IPS-11a (cell line): ENCODE data around the gene PLEKHA8.

ENCODE experiments used
- H3K4me3 ChIP-seq: one replicate; pipeline ENCODE4 v1.5.1; 2013; ENCODE audit warnings: low read depth, low read length, control low read depth

Gene PLEKHA8

GRCh38 chr7:30062587-30062986 is 34.4 kb downstream of the PLEKHA8 start:
- H3K4me3 ChIP-seq: no peak overlapping the region

- no peak overlapping the region for H3K4me3 ChIP-seq
Measured at GRCh38 chr7:30065746-30066145, 37.5 kb downstream of the PLEKHA8 start.

GRCh38 chr7:30066687-30067086 is 38.5 kb downstream of the PLEKHA8 start:
- no peak overlapping the region for H3K4me3 ChIP-seq

GRCh38 chr7:30068117-30068516 is 39.9 kb downstream of the PLEKHA8 start:
- H3K4me3 ChIP-seq: no peak overlapping the region

- no peak overlapping the region for H3K4me3 ChIP-seq
Measured at GRCh38 chr7:30069096-30069867, 41.1 kb downstream of the PLEKHA8 start.

- no peak overlapping the region for H3K4me3 ChIP-seq
Measured at GRCh38 chr7:30070052-30070451, 41.8 kb downstream of the PLEKHA8 start.

- no peak overlapping the region for H3K4me3 ChIP-seq
Measured at GRCh38 chr7:30072735-30073134, 44.5 kb downstream of the PLEKHA8 start.

GRCh38 chr7:30074422-30075030 is 46.3 kb downstream of the PLEKHA8 start:
- H3K4me3 ChIP-seq: no peak overlapping the region

GRCh38 chr7:30076411-30076810 is 48.2 kb downstream of the PLEKHA8 start:
- no peak overlapping the region for H3K4me3 ChIP-seq

GRCh38 chr7:30078280-30078679 is 50.1 kb downstream of the PLEKHA8 start:
- H3K4me3 ChIP-seq: no peak overlapping the region

- H3K4me3 ChIP-seq: no peak overlapping the region
Measured at GRCh38 chr7:30079880-30080279, 51.7 kb downstream of the PLEKHA8 start.

GRCh38 chr7:30080818-30081217 is 52.6 kb downstream of the PLEKHA8 start:
- H3K4me3 ChIP-seq: no peak overlapping the region

- H3K4me3 ChIP-seq: no peak overlapping the region
Measured at GRCh38 chr7:30082686-30083085, 54.5 kb downstream of the PLEKHA8 start.

GRCh38 chr7:30083334-30083733 is 55.1 kb downstream of the PLEKHA8 start:
- no peak overlapping the region for H3K4me3 ChIP-seq

GRCh38 chr7:30084212-30084611 is 56.0 kb downstream of the PLEKHA8 start:
- H3K4me3 ChIP-seq: no peak overlapping the region

GRCh38 chr7:30086529-30086928 is 58.3 kb downstream of the PLEKHA8 start:
- H3K4me3 ChIP-seq: no peak overlapping the region

GRCh38 chr7:30087371-30087770 is 59.2 kb downstream of the PLEKHA8 start:
- H3K4me3 ChIP-seq: no peak overlapping the region

- no peak overlapping the region for H3K4me3 ChIP-seq
Measured at GRCh38 chr7:30088362-30088761, 60.1 kb downstream of the PLEKHA8 start.

GRCh38 chr7:30090111-30090510 is 61.9 kb downstream of the PLEKHA8 start:
- H3K4me3 ChIP-seq: no peak overlapping the region

- H3K4me3 ChIP-seq: no peak overlapping the region
Measured at GRCh38 chr7:30091491-30091912, 63.3 kb downstream of the PLEKHA8 start.

- H3K4me3 ChIP-seq: no peak overlapping the region
Measured at GRCh38 chr7:30091987-30092386, 63.8 kb downstream of the PLEKHA8 start.

- no peak overlapping the region for H3K4me3 ChIP-seq
Measured at GRCh38 chr7:30093420-30093952, 65.3 kb downstream of the PLEKHA8 start.
